C4-2B (cell line): ENCODE results near the gene TRABD2A.

Experiments used
- CTCF ChIP-seq: fragments of 450-650 bp; conservative IDR thresholded peaks from 2 replicates; pipeline ENCODE4 v1.5.1; 2017; ENCODE audit warnings: mild to moderate bottlenecking
- ZFX ChIP-seq: fragments of 450-650 bp; IDR thresholded peaks from 2 replicates; pipeline ENCODE4 v1.6.1; 2017

- no peak for TF ChIP-seq CTCF
- no peak for TF ChIP-seq ZFX
Measured at GRCh38 chr2:84830758-84831500, 50.0 kb downstream of the TRABD2A start.
